Stimulated activated effector memory CD8-positive, alpha-beta T cell treated with anti-CD3 and anti-CD28 coated beads, Interleukin-12 subunit alpha, Interleukin-12 subunit beta, amount 100 ng/mL, for 72 hours (primary cell): ENCODE data around the gene DNAAF1.
"Not testable (repeated sequence)": the region's sequence is repeated elsewhere in the genome, so short reads cannot be mapped to it uniquely, and the experiment has no call there.

Source experiments
- ATAC-seq: fragments of 150-1000 bp; cut with Tn5 transposase; 2 replicates; pipeline ENCODE4 v1.10.0; 2021
- DNase-seq, 2 donors: peaks; one replicate each; pipeline ENCODE4 v3.0.0; 2021 to 2022; ENCODE audit warnings: low spot score in 2 of 2
- H3K27ac Mint-ChIP-seq: one replicate; pipeline ENCODE4 v1.8.0; 2022; ENCODE audit warnings: mild to moderate bottlenecking, mixed read lengths
- H3K36me3 Mint-ChIP-seq: one replicate; pipeline ENCODE4 v1.8.0; 2022; ENCODE audit warnings: mild to moderate bottlenecking, mixed read lengths
- H3K4me1 Mint-ChIP-seq: one replicate; pipeline ENCODE4 v1.8.0; 2022; ENCODE audit warnings: mixed read lengths
- H3K4me3 Mint-ChIP-seq: one replicate; pipeline ENCODE4 v1.8.0; 2022; ENCODE audit warnings: mild to moderate bottlenecking, mixed read lengths
- H3K9me3 Mint-ChIP-seq: one replicate; pipeline ENCODE4 v1.8.0; 2022; ENCODE audit warnings: mixed read lengths

The DNAAF1 gene

GRCh38 chr16:84116720-84117493 is 28.2 kb upstream of the DNAAF1 start, which contains the start of gene MBTPS1:
MBTPS1 (minus strand) TSS chr16:84116942; CDS start chr16:84101783, 15,159 bp downstream.
- Mint-ChIP-seq H3K36me3 (peaks cover 21% of the 10 kb centered on the region), H3K9me3 (no peaks in the 10 kb centered on the region), H3K4me1 (peaks cover 14% of the 10 kb centered on the region), H3K27ac (peak within 1 kb of the TSS; percentile 92), H3K4me3 (peak within 1 kb of the TSS; percentile 81)
- ATAC-seq: peak; percentile 95
- peak; percentile 98 for DNase-seq

GRCh38 chr16:84117494-84117843 is 27.6 kb upstream of the DNAAF1 start:
- H3K4me3 Mint-ChIP-seq: peak overlapping the region; percentile 81
- DNase-seq: peak in 1 of 2 donors; percentile 11

GRCh38 chr16:84118315-84118714 is 26.8 kb upstream of the DNAAF1 start:
- Mint-ChIP-seq H3K4me3 (peak overlapping the region; percentile 81), H3K4me1 (peaks cover 14% of the 10 kb centered on the region), H3K36me3 (peaks cover 18% of the 10 kb centered on the region)
- H3K27ac Mint-ChIP-seq, H3K9me3 Mint-ChIP-seq, ATAC-seq, DNase-seq: not testable (repeated sequence)

More at GRCh38 chr16:84117494-84117843, 27.6 kb upstream of the DNAAF1 start:
- peaks cover 18% of the 10 kb centered on the region for H3K36me3 Mint-ChIP-seq
- H3K9me3 Mint-ChIP-seq: no peaks in the 10 kb centered on the region
- H3K27ac Mint-ChIP-seq: peak overlapping the region; percentile 92
- no peak for ATAC-seq
- H3K4me1 Mint-ChIP-seq: peaks cover 14% of the 10 kb centered on the region

- H3K36me3 Mint-ChIP-seq: peaks cover 26% of the 10 kb centered on the region
- H3K4me3 Mint-ChIP-seq: no peak overlapping the region
- peaks cover 11% of the 10 kb centered on the region for H3K4me1 Mint-ChIP-seq
- H3K9me3 Mint-ChIP-seq: no peaks in the 10 kb centered on the region
- no peak overlapping the region for H3K27ac Mint-ChIP-seq
- no peak for DNase-seq
- no peak for ATAC-seq
These were observed 25.7 kb upstream of the DNAAF1 start for GRCh38 chr16:84119368-84119767.

GRCh38 chr16:84120023-84120422 is 25.1 kb upstream of the DNAAF1 start:
- peaks cover 26% of the 10 kb centered on the region for H3K36me3 Mint-ChIP-seq
- H3K27ac Mint-ChIP-seq: no peak overlapping the region
- DNase-seq (no peak), ATAC-seq (no peak)
- peaks cover 8% of the 10 kb centered on the region for H3K4me1 Mint-ChIP-seq
- no peak overlapping the region for H3K4me3 Mint-ChIP-seq
- H3K9me3 Mint-ChIP-seq: no peaks in the 10 kb centered on the region

- H3K36me3 Mint-ChIP-seq: peaks cover 22% of the 10 kb centered on the region
- H3K4me3 Mint-ChIP-seq: no peak overlapping the region
- peaks cover 6% of the 10 kb centered on the region for H3K4me1 Mint-ChIP-seq
- no peak for DNase-seq
- H3K9me3 Mint-ChIP-seq: no peaks in the 10 kb centered on the region
- no peak for ATAC-seq
- H3K27ac Mint-ChIP-seq: no peak overlapping the region
These were observed 24.1 kb upstream of the DNAAF1 start for GRCh38 chr16:84121007-84121406.

GRCh38 chr16:84124257-84125073 is 20.6 kb upstream of the DNAAF1 start:
- Mint-ChIP-seq H3K4me1 (peaks cover 6% of the 10 kb centered on the region), H3K36me3 (peaks cover 44% of the 10 kb centered on the region), H3K4me3 (no peak overlapping the region), H3K27ac (no peak overlapping the region), H3K9me3 (no peaks in the 10 kb centered on the region)
- no peak for ATAC-seq
- no peak for DNase-seq

- ATAC-seq (no peak), DNase-seq (no peak)
- peaks cover 2% of the 10 kb centered on the region for H3K4me1 Mint-ChIP-seq
- no peak overlapping the region for H3K27ac Mint-ChIP-seq
- H3K4me3 Mint-ChIP-seq: no peak overlapping the region
- H3K36me3 Mint-ChIP-seq: peaks cover 37% of the 10 kb centered on the region
- H3K9me3 Mint-ChIP-seq: no peaks in the 10 kb centered on the region
These were observed 14.0 kb upstream of the DNAAF1 start for GRCh38 chr16:84131117-84131516.

- H3K27ac Mint-ChIP-seq: peak overlapping the region; percentile 34
- DNase-seq (no peak), ATAC-seq (no peak)
- no peak overlapping the region for H3K4me3 Mint-ChIP-seq
- no peaks in the 10 kb centered on the region for H3K9me3 Mint-ChIP-seq
- H3K36me3 Mint-ChIP-seq: peaks cover 26% of the 10 kb centered on the region
- peaks cover 18% of the 10 kb centered on the region for H3K4me1 Mint-ChIP-seq
These were observed 12.4 kb upstream of the DNAAF1 start for GRCh38 chr16:84132527-84133285.

- Mint-ChIP-seq H3K27ac (no peak overlapping the region), H3K9me3 (no peaks in the 10 kb centered on the region), H3K36me3 (peaks cover 5% of the 10 kb centered on the region), H3K4me1 (peaks cover 35% of the 10 kb centered on the region), H3K4me3 (no peak overlapping the region)
- DNase-seq: no peak
- ATAC-seq: no peak
These were observed 8.6 kb upstream of the DNAAF1 start for GRCh38 chr16:84136331-84137125.

- Mint-ChIP-seq H3K27ac (peak overlapping the region; percentile 60), H3K4me3 (no peak overlapping the region), H3K36me3 (peaks cover 5% of the 10 kb centered on the region), H3K9me3 (no peaks in the 10 kb centered on the region), H3K4me1 (peaks cover 39% of the 10 kb centered on the region)
- no peak for DNase-seq
- ATAC-seq: no peak
These were observed 7.8 kb upstream of the DNAAF1 start for GRCh38 chr16:84137287-84137686.

- H3K27ac Mint-ChIP-seq: peak overlapping the region; percentile 60
- H3K4me3 Mint-ChIP-seq: no peak overlapping the region
- DNase-seq (no peak), ATAC-seq (no peak)
- H3K9me3 Mint-ChIP-seq: no peaks in the 10 kb centered on the region
- peaks cover 39% of the 10 kb centered on the region for H3K4me1 Mint-ChIP-seq
- H3K36me3 Mint-ChIP-seq: peaks cover 5% of the 10 kb centered on the region
These were observed 7.2 kb upstream of the DNAAF1 start for GRCh38 chr16:84137769-84138357.

- ATAC-seq: no peak
- Mint-ChIP-seq H3K36me3 (peaks cover 5% of the 10 kb centered on the region), H3K9me3 (no peaks in the 10 kb centered on the region), H3K4me1 (peaks cover 45% of the 10 kb centered on the region), H3K4me3 (peak overlapping the region; percentile 25), H3K27ac (peak overlapping the region; percentile 43)
- DNase-seq: no peak
These were observed 6.6 kb upstream of the DNAAF1 start for GRCh38 chr16:84138500-84138823.

GRCh38 chr16:84138824-84139627 is 6.1 kb upstream of the DNAAF1 start:
- Mint-ChIP-seq H3K36me3 (peaks cover 5% of the 10 kb centered on the region), H3K27ac (peak overlapping the region; percentile 43), H3K4me3 (peak overlapping the region; percentile 25), H3K4me1 (peaks cover 48% of the 10 kb centered on the region), H3K9me3 (no peaks in the 10 kb centered on the region)
- peak; percentile 92 for ATAC-seq
- no peak for DNase-seq
